ENCODE results near the gene NUP205.

NUP205 gene

DNA sequence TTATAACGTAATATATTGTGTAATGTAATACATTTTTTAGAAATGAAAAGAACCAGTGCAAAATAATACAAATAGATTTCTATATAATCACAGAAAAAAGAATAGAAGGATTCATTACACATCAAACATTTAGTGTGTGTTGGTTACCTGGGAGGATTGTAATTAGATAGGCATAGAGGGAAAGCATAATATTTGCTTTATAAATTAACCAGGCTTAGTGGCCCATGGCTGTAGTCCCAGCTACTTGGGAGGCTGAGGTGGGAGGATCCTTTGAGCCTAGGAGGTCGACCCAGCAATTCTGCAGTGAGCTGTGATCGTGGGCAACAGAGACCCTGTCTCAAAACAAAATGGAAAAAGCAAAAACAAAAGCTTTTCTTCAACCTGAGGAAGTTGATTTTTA is 42.9 kb upstream of the NUP205 start:
- ChIA-PET POLR2A (no interaction called here), CTCF (no interaction called here)
- H3K4me1 ChIP-seq (ENCODE audit: control insufficient read depth, insufficient read depth, low read length) = no peaks in the 10 kb centered on the region
- H3K9me3 ChIP-seq (ENCODE audit: control insufficient read depth, insufficient read depth, low read depth, low read length) = no peaks in the 10 kb centered on the region
- TF ChIP-seq GLIS1 (tag by site-specific recombination; IDR thresholded peaks at IDR 0.05) (peak; percentile 74), WT1 (tag by site-specific recombination; IDR thresholded peaks at IDR 0.05) (peak; percentile 77)
- TF ChIP-seq, protein P1, sequence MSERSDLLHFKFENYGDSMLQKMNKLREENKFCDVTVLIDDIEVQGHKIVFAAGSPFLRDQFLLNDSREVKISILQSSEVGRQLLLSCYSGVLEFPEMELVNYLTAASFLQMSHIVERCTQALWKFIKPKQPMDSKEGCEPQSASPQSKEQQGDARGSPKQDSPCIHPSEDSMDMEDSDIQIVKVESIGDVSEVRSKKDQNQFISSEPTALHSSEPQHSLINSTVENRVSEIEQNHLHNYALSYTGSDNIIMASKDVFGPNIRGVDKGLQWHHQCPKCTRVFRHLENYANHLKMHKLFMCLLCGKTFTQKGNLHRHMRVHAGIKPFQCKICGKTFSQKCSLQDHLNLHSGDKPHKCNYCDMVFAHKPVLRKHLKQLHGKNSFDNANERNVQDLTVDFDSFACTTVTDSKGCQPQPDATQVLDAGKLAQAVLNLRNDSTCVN (tag by site-specific recombination; optimal IDR thresholded peaks at IDR 0.05) = no peak
- H3K4me3 ChIP-seq (ENCODE audit: low read depth, low read length) = no peak overlapping the region
- H3K36me3 ChIP-seq (ENCODE audit: control insufficient read depth in 2 of 2, insufficient read depth in 1 of 2, low read length in 2 of 2) = no peaks in the 10 kb centered on the region
- no peak overlapping the region for H3K27ac ChIP-seq (ENCODE audit: extremely low read depth, low read depth, low read length)

DNA sequence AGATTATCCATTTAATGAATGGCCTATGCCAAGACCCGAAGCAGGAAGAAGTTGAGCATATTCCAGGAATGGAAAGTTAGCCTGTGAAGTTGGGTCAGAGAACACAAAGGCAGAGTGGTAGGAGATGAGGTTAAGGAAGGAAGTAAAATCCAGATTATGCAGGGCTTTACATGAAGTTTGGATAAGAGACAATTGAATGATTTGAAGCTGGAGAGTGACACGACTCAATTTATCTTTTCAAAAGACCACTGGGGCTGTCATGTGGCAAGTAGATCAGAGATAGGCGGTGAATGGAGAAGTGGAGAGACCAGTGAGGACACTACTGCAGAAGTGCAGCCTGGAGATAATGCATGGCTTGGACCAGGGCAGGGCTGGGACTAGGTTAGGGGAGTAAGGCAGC is 40.7 kb upstream of the NUP205 start:
- TF ChIP-seq TRIM28 (IDR thresholded peaks at IDR 0.05; ENCODE audit: borderline replicate concordance, low read length) (no peak), ZNF426 (tag by site-specific recombination; IDR thresholded peaks at IDR 0.05) (no peak), ZNF248 (tag by site-specific recombination; IDR thresholded peaks at IDR 0.05) (no peak)
- TF ChIP-seq, protein P1 (tag by site-specific recombination; optimal IDR thresholded peaks at IDR 0.05) = no peak
- TF ChIP-seq, protein P2, sequence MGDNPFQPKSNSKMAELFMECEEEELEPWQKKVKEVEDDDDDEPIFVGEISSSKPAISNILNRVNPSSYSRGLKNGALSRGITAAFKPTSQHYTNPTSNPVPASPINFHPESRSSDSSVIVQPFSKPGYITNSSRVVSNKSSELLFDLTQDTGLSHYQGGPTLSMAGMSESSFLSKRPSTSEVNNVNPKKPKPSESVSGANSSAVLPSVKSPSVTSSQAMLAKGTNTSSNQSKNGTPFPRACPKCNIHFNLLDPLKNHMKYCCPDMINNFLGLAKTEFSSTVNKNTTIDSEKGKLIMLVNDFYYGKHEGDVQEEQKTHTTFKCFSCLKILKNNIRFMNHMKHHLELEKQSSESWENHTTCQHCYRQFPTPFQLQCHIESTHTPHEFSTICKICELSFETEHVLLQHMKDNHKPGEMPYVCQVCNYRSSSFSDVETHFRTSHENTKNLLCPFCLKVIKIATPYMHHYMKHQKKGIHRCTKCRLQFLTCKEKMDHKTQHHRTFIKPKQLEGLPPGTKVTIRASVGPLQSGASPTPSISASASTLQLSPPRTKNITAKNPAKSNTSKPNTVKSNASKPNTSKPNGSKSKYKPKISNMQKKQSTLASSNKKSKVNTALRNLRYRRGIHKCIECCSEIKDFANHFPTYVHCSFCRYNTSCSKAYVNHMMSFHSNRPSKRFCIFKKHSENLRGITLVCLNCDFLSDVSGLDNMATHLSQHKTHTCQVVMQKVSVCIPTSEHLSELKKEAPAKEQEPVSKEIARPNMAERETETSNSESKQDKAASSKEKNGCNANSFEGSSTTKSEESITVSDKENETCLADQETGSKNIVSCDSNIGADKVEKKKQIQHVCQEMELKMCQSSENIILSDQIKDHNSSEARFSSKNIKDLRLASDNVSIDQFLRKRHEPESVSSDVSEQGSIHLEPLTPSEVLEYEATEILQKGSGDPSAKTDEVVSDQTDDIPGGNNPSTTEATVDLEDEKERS (tag by site-specific recombination; IDR thresholded peaks at IDR 0.05) = no peak
- TF ChIP-seq, protein P3, sequence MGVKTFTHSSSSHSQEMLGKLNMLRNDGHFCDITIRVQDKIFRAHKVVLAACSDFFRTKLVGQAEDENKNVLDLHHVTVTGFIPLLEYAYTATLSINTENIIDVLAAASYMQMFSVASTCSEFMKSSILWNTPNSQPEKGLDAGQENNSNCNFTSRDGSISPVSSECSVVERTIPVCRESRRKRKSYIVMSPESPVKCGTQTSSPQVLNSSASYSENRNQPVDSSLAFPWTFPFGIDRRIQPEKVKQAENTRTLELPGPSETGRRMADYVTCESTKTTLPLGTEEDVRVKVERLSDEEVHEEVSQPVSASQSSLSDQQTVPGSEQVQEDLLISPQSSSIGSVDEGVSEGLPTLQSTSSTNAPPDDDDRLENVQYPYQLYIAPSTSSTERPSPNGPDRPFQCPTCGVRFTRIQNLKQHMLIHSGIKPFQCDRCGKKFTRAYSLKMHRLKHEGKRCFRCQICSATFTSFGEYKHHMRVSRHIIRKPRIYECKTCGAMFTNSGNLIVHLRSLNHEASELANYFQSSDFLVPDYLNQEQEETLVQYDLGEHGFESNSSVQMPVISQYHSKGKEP (tag by site-specific recombination; IDR thresholded peaks at IDR 0.05) = no peak
- CTCF ChIA-PET = no interaction called here
- no peak overlapping the region for H3K27ac ChIP-seq (ENCODE audit: extremely low read depth, low read depth, low read length)
- H3K4me1 ChIP-seq (ENCODE audit: control insufficient read depth, insufficient read depth, low read length) = no peaks in the 10 kb centered on the region
- H3K9me3 ChIP-seq (ENCODE audit: control insufficient read depth, insufficient read depth, low read depth, low read length) = no peaks in the 10 kb centered on the region
- H3K36me3 ChIP-seq (ENCODE audit: control insufficient read depth in 2 of 2, insufficient read depth in 1 of 2, low read length in 2 of 2) = no peaks in the 10 kb centered on the region
- H3K4me3 ChIP-seq (ENCODE audit: low read depth, low read length) = no peak overlapping the region
- POLR2A ChIA-PET = no interaction called here

DNA sequence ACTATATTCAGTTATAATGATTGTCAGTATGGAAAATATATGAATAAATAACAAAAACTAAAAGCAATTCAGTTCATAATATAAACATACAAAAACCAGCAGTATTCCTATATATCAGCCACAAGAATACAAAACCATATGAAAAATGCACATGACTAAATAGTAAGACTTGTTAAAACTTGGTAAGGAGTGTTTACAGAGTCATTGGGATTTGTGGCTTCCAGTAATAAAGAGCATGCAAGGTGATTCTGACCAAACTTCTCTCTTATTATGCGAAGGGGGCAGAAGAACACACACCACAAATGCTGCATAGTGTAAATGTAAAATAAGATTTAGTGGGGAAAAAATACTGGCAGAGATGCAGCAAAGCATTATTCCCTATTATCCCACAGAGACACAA is 39.0 kb upstream of the NUP205 start:
- no peak overlapping the region for H3K27ac ChIP-seq (ENCODE audit: extremely low read depth, low read depth, low read length)
- H3K9me3 ChIP-seq (ENCODE audit: control insufficient read depth, insufficient read depth, low read depth, low read length) = no peaks in the 10 kb centered on the region
- no peak for TF ChIP-seq SP7 (tag by site-specific recombination; IDR thresholded peaks at IDR 0.05)
- TF ChIP-seq ZNF610 (tag by site-specific recombination; IDR thresholded peaks at IDR 0.05; ENCODE audit: borderline replicate concordance) = no peak
- TF ChIP-seq ZNF555 (tag by site-specific recombination; conservative IDR thresholded peaks at IDR 0.05) = no peak
- TF ChIP-seq ZFP41 (tag by site-specific recombination; IDR thresholded peaks at IDR 0.05; ENCODE audit: borderline replicate concordance) = no peak
- TF ChIP-seq SALL2 (tag by site-specific recombination; IDR thresholded peaks at IDR 0.05; ENCODE audit: borderline replicate concordance) = no peak
- TF ChIP-seq ZNF561 (tag by site-specific recombination; IDR thresholded peaks at IDR 0.05; ENCODE audit: borderline replicate concordance) = no peak
- no peak for TF ChIP-seq OSR2 (tag by site-specific recombination; IDR thresholded peaks at IDR 0.05)
- TF ChIP-seq ZNF510 (tag by site-specific recombination; IDR thresholded peaks at IDR 0.05; ENCODE audit: insufficient replicate concordance) = no peak
- H3K4me1 ChIP-seq (ENCODE audit: control insufficient read depth, insufficient read depth, low read length) = no peaks in the 10 kb centered on the region
- CTCF ChIA-PET = no interaction called here
- H3K36me3 ChIP-seq (ENCODE audit: control insufficient read depth in 2 of 2, insufficient read depth in 1 of 2, low read length in 2 of 2) = no peaks in the 10 kb centered on the region
- POLR2A ChIA-PET = no interaction called here
- H3K4me3 ChIP-seq (ENCODE audit: low read depth, low read length) = no peak overlapping the region

Measured in HEK293 (cell line).